ENCODE results near the gene SMPD2. TPM values are rescaled to one million over a fixed set of nuclear protein-coding genes. Genes with fewer than 3 reads are reported as not detected.

Gene SMPD2
- total and polyA plus RNA-seq, 9 of the 15 experiments (the other 6 are each of a cell fraction or from before 2014, with no cell fraction given): 0.13 to 21.8 (median 18.3) TPM

- TF ChIP-seq ID3 (CRISPR knock-in tag; IDR thresholded peaks at IDR 0.05): no peak
- peak; percentile 46; the same call in 1 of the 2 replicates for TF ChIP-seq ID3 (tag; IDR thresholded peaks at IDR 0.05)
- TF ChIP-seq SUPT5H (IDR thresholded peaks at IDR 0.05): no peak; the same call in 1 of the 2 replicates
- TF ChIP-seq RAD21 (CRISPR knock-in tag; conservative IDR thresholded peaks at IDR 0.05 in 1 of 2, IDR thresholded peaks at IDR 0.05 in 1 of 2): no peak
- TF ChIP-seq ZNF511 (CRISPR knock-in tag; IDR thresholded peaks at IDR 0.05): no peak
- TF ChIP-seq SP1 (CRISPR knock-in tag; IDR thresholded peaks at IDR 0.05): peak; percentile 85
- no peak for TF ChIP-seq EHMT2 (IDR thresholded peaks at IDR 0.05)
Measured at GRCh38 chr6:109455437-109456110, 15.1 kb downstream of the SMPD2 start, which contains the start of gene MICAL1 (continued).

GRCh38 chr6:109456111-109456583, 15.6 kb downstream of the SMPD2 start:
- no TSS peak for BruUV-seq (replicated peaks)
- H3K9me1 ChIP-seq (ENCODE audit: control insufficient read depth, insufficient read depth, low read length): no peaks in the 10 kb centered on the region
- FAIRE-seq: no peak
- peak; percentile 67 for ATAC-seq
- peak overlapping the region; percentile 91 for H3K4me2 ChIP-seq (ENCODE audit: insufficient read depth, low read length)
- H3K4me1 ChIP-seq (replicated peaks in 1 of 2; ENCODE audit: control insufficient read depth in 2 of 2, insufficient read depth in 2 of 2, low read length in 2 of 2): peaks cover 5 to 32% of the 10 kb centered on the region in 2 experiments; a peak in 4 of 5 replicates
- no peaks in the 10 kb centered on the region for H3K9me3 ChIP-seq (replicated peaks; ENCODE audit: control insufficient read depth, insufficient read depth, low read depth, low read length)
- intact Hi-C loops (cut with micrococcal nuclease): no loop called here
- H3K27ac ChIP-seq (ENCODE audit: extremely low read depth, low read depth, low read length): peak overlapping the region; percentile 39; the same call in 2 of the 3 replicates
- no peak for DNase-seq (ENCODE audit: extremely low read depth in 1 of 4, low spot score in 3 of 4)
- peak overlapping the region; percentile 63 for H3K4me3 ChIP-seq
- peak overlapping the region; percentile 88 for H2AFZ ChIP-seq (ENCODE audit: low read depth, low read length)
- H3K36me3 ChIP-seq (ENCODE audit: control insufficient read depth, insufficient read depth, low read length): peaks cover 1% of the 10 kb centered on the region; the same call in 1 of the 3 replicates
- WGBS (ENCODE audit: insufficient coverage, low coverage, missing lambda C conversion rate): 15% methylated on average over 37 of the region's 38 CpGs
- POLR2A ChIA-PET: interaction anchor here (0.6 to 8.2 kb wide), 5 partner anchors 9 to 837 kb away, joined by 3 to 92 read pairs (median 4); partner anchors contain the start of genes PPIL6, SMPD2 and ZBTB24
- no peaks in the 10 kb centered on the region for H3K27me3 ChIP-seq (ENCODE audit: control insufficient read depth in 2 of 2, insufficient read depth in 2 of 2, low read length in 2 of 2)
- no peaks in the 10 kb centered on the region for H3K79me2 ChIP-seq (ENCODE audit: control insufficient read depth, insufficient read depth, low read length)
- H4K20me1 ChIP-seq (replicated peaks; ENCODE audit: control insufficient read depth, insufficient read depth, low read length): no peaks in the 10 kb centered on the region
- peak overlapping the region; percentile 54 to 91; a peak in 3 of 4 replicates for H3K9ac ChIP-seq (ENCODE audit: insufficient read depth in 1 of 2, low read depth in 2 of 2, low read length in 2 of 2)
- in situ Hi-C loops (cut with MboI): no loop called here
- CTCF ChIA-PET (ENCODE audit: low intra/inter-chr PET ratio): no interaction called here
- TF ChIP-seq NFIC (IDR thresholded peaks at IDR 0.05) (peak; percentile 78), HINFP (tag; conservative IDR thresholded peaks at IDR 0.05; ENCODE audit: low read depth) (no peak), ZBTB43 (CRISPR knock-in tag; IDR thresholded peaks at IDR 0.05) (no peak), ARID1B (IDR thresholded peaks at IDR 0.05) (no peak), RBBP5 (IDR thresholded peaks at IDR 0.05; ENCODE audit: borderline replicate concordance, insufficient read depth, low read length, poor library complexity, severe bottlenecking) (peak; percentile 58), POLR2AphosphoS2 (IDR thresholded peaks at IDR 0.05; ENCODE audit: low read length) (no peak), SRF (CRISPR knock-in tag; IDR thresholded peaks at IDR 0.05) (0 out of 4 replicates have a peak, but pooled peaks of 1 of the 2 experiments have one; percentile 3), ZFX (CRISPR knock-in tag; IDR thresholded peaks at IDR 0.05) (peak; percentile 92)
